Activated CD4-positive, alpha-beta memory T cell treated with anti-CD3 and anti-CD28 coated beads, Interleukin-2, amount 10 ng/mL, durations not matched to agents 7 days and 5 days (primary cell): Measurements from ENCODE around the gene TSPAN17. TPM values are rescaled to one million over a fixed set of nuclear protein-coding genes. Genes with fewer than 3 reads are reported as not detected.

Source experiments
- CTCF ChIA-PET: fragments of 350-600 bp; sonication (Branson Sonifier 250); formaldehyde crosslinking; loops from one replicate; lab custom pipeline; 2021; ENCODE audit warnings: antibody characterized with exemption, inconsistent platforms; lab: Charles Lee
- POLR2A ChIA-PET: fragments of 350-600 bp; sonication (Branson Sonifier 250); formaldehyde crosslinking; loops from one replicate; lab custom pipeline; 2021; ENCODE audit warnings: antibody characterized with exemption; lab: Charles Lee
- DNase-seq: peaks from one replicate; pipeline ENCODE4 v3.0.0-alpha.2; 2020
- H3K27ac Mint-ChIP-seq: one replicate; pipeline ENCODE4 v1.8.0; 2021; ENCODE audit warnings: mild to moderate bottlenecking, mixed read lengths
- H3K27me3 Mint-ChIP-seq: one replicate; pipeline ENCODE4 v1.8.0; 2021; ENCODE audit warnings: mixed read lengths
- H3K36me3 Mint-ChIP-seq: one replicate; pipeline ENCODE4 v1.8.0; 2021; ENCODE audit warnings: low read depth, mixed read lengths
- H3K4me1 Mint-ChIP-seq: one replicate; pipeline ENCODE4 v1.8.0; 2021; ENCODE audit warnings: mixed read lengths
- H3K4me3 Mint-ChIP-seq: one replicate; pipeline ENCODE4 v1.8.0; 2021; ENCODE audit warnings: mild to moderate bottlenecking, mixed read lengths
- H3K9me3 Mint-ChIP-seq: one replicate; pipeline ENCODE4 v1.8.0; 2021; ENCODE audit warnings: mixed read lengths
- total RNA-seq, 2 experiments: library from RNA; stranded (reverse); gene quantifications; one replicate each; pipeline ENCODE4 v1.2.3, GENCODE V29; 2021

The TSPAN17 gene
- total RNA-seq, 2 experiments from 2014 or later = 33.3 to 33.4 TPM

DNA sequence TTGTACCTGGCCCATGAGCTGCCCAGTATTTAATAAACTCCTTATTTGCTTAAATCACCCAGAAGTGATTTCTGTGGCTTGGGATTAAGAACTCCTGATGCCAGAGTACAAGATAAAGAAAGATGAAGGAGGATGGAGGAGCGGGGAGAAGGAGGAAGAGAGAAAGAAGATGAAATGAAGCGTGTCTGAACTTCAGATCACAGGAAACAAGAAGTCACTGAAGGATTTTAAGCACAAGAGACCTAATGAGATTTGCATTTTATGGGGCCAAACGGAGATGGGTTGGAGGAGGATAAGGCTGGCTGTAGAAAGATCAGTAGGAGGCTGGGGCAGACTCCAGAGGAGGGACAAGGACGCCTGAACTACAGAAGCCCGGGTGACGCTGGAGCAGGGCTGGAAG, 13.7 kb upstream of the TSPAN17 start:
- H3K4me1 Mint-ChIP-seq = peaks cover 9% of the 10 kb centered on the region
- H3K4me3 Mint-ChIP-seq = no peak overlapping the region
- CTCF ChIA-PET = interaction anchor here (1.1 to 1.3 kb wide), 2 partner anchors 27 kb away, joined by 4 to 7 read pairs; no protein-coding TSS in a partner anchor
- no peaks in the 10 kb centered on the region for H3K36me3 Mint-ChIP-seq
- no peaks in the 10 kb centered on the region for H3K9me3 Mint-ChIP-seq
- H3K27me3 Mint-ChIP-seq = peaks cover 69% of the 10 kb centered on the region
- POLR2A ChIA-PET = interaction anchor here (1.6 kb wide), 1 partner anchor 13 kb away, joined by 7 read pairs; the partner anchor contains the start of gene TSPAN17
- H3K27ac Mint-ChIP-seq = no peak overlapping the region
- no peak for DNase-seq

DNA sequence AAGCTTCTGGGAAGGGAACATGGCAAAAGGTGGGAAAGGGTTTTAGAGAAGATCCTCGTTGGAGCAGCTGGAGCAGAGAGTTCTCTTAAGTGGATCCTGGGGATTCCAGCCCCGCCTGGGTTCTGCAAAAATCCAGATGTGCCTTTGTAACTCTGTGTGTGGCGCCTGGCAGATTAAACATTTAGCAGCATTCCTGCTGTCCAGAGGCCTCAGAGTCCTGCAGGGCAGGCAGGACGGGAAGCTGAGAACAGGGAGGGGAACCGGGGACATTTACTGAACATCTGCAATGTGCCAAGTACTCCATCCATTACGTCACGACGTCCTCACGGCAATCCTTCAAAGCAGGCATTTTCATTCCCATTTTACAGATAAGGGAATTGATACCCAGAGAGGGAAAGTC, 10.9 kb upstream of the TSPAN17 start:
- CTCF ChIA-PET = no interaction called here
- peaks cover 46% of the 10 kb centered on the region for H3K27me3 Mint-ChIP-seq

DNA sequence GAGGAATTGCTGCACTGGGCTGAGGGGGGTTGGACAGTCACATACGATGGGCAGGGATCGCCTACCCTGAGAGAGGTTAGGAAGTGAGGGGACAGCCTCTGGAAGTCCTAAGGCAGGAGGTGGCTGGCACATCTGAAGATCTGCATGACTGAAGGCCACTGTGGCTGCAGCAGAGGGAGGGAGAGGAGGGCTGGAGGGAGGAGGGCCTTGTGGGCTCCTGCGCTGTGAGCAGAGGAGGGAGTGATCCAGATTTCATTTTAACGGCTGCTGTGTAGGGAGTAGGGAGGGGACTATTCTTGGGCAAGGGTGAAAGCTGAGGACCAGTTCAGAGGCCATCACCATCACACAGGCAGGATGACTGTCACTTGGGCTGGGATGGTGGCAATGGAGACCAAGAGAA, 9.7 kb upstream of the TSPAN17 start:
- POLR2A ChIA-PET = interaction anchor here (1.0 kb wide), 1 partner anchor 9 kb away, joined by 6 read pairs; the partner anchor contains the start of gene TSPAN17

More for the DNA sequence above, 10.9 kb upstream of the TSPAN17 start:
- H3K4me1 Mint-ChIP-seq = no peaks in the 10 kb centered on the region
- no peak for DNase-seq
- POLR2A ChIA-PET = interaction anchor here (1.6 kb wide), 1 partner anchor 11 kb away, joined by 6 read pairs; the partner anchor contains the start of gene TSPAN17
- no peaks in the 10 kb centered on the region for H3K9me3 Mint-ChIP-seq
- H3K4me3 Mint-ChIP-seq = no peak overlapping the region
- H3K36me3 Mint-ChIP-seq = no peaks in the 10 kb centered on the region
- H3K27ac Mint-ChIP-seq = no peak overlapping the region

DNA sequence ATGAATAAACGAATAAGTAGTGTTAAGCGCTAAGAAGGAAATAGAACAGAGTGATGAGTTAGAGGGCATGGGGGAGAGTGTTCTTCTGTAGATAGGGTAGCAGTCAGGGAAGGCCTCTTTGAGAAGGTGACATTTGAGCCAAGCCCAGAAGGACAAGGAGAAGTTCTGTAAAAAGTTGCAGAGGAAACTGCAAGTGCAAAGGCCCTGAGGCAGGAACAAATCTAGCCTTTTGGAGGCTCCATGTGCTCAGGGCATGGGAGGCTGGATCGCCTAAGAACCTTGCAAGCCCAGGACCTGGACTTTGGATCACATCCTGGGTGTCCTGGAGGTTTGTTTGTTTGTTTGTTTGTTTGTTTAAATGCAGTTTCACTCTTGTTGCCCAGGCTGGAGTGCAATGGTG, 8.8 kb upstream of the TSPAN17 start:
- Mint-ChIP-seq H3K4me3 (no peak overlapping the region), H3K27ac (no peak overlapping the region), H3K27me3 (peaks cover 31% of the 10 kb centered on the region), H3K36me3 (no peaks in the 10 kb centered on the region), H3K9me3 (no peaks in the 10 kb centered on the region), H3K4me1 (no peaks in the 10 kb centered on the region)
- POLR2A ChIA-PET = interaction anchor here (1.0 kb wide), 1 partner anchor 8 kb away, joined by 6 read pairs; the partner anchor contains the start of gene TSPAN17
- CTCF ChIA-PET = interaction anchor here (0.6 to 1.8 kb wide), 2 partner anchors 22 to 167 kb away, joined by 3 to 5 read pairs; no protein-coding TSS in a partner anchor
- DNase-seq = no peak

More for the DNA sequence above, 9.7 kb upstream of the TSPAN17 start:
- H3K9me3 Mint-ChIP-seq = no peaks in the 10 kb centered on the region
- H3K27ac Mint-ChIP-seq = no peak overlapping the region
- H3K36me3 Mint-ChIP-seq = no peaks in the 10 kb centered on the region
- H3K27me3 Mint-ChIP-seq = peaks cover 37% of the 10 kb centered on the region
- DNase-seq = no peak
- CTCF ChIA-PET = interaction anchor here (0.6 kb wide), 1 partner anchor 166 kb away, joined by 3 read pairs; no protein-coding TSS in a partner anchor
- no peaks in the 10 kb centered on the region for H3K4me1 Mint-ChIP-seq
- H3K4me3 Mint-ChIP-seq = no peak overlapping the region

DNA sequence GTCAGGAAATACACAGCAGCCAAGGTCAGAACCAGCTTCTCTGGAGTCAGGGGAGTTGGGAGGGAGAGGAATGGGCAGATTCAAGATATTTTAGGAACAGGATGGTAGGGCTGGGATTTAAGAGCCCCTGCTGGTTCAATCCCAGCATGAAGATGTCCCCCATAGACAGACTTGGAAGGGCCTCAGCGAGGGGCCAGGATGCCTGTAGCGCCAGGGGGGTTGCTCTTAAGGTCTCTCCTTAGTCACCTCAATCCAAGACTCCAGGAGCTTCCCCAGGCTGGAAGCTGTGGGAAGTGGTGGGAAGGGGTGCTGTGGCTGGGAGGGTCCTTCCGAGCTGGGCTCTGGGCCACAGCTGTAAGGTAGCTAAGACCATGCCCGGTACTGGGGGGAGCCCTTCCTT, 8.1 kb upstream of the TSPAN17 start:
- CTCF ChIA-PET = interaction anchor here (1.8 kb wide), 1 partner anchor 21 kb away, joined by 5 read pairs; no protein-coding TSS in a partner anchor

DNA sequence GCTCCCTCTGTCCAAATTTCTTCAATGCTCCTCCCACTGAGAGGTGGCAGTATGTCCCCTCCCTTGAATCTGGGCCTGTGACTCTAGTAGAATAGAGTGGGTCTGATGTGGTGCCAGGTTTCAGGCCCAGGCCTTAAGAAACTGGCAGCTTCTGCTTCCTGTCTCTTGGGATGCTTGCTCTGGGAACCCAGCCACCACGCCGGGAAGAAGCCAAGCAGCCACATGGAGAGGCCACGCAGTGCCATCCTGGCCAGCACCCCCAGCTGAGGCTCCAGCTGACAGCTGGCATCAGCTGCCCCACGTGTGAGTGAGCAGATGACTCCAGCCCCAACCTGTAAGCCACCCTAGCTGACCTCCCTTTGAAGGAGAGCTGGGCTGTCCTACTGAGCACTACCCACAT, 7.3 kb upstream of the TSPAN17 start:
- no peaks in the 10 kb centered on the region for H3K9me3 Mint-ChIP-seq
- no peak overlapping the region for H3K4me3 Mint-ChIP-seq
- H3K4me1 Mint-ChIP-seq = no peaks in the 10 kb centered on the region
- no peak overlapping the region for H3K27ac Mint-ChIP-seq
- POLR2A ChIA-PET = no interaction called here
- H3K27me3 Mint-ChIP-seq = peaks cover 19% of the 10 kb centered on the region
- CTCF ChIA-PET = interaction anchor here (1.8 kb wide), 1 partner anchor 21 kb away, joined by 5 read pairs; no protein-coding TSS in a partner anchor
- no peak for DNase-seq
- no peaks in the 10 kb centered on the region for H3K36me3 Mint-ChIP-seq

More for the DNA sequence above, 8.1 kb upstream of the TSPAN17 start:
- Mint-ChIP-seq H3K36me3 (no peaks in the 10 kb centered on the region), H3K9me3 (no peaks in the 10 kb centered on the region), H3K27ac (no peak overlapping the region), H3K27me3 (peaks cover 23% of the 10 kb centered on the region), H3K4me1 (no peaks in the 10 kb centered on the region), H3K4me3 (no peak overlapping the region)
- DNase-seq = no peak
- POLR2A ChIA-PET = no interaction called here

DNA sequence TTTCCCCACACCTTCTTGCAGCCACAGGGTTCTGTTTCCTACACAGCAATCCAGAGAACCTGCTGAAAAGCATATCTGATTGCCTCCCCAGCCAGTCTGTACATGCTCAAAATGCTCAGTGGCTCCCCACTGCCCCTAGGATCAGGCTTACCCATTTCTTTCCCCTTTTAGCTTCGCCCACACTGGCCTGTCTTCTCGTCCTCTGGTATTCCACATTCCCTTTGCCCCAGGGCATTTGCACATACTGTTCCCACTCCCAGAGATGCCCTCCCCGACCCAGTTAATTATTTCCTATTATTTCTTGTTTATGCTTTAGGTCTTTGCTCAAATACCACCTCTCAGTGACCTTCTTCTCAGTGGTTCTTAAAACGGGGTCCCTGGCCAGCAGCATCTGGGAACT, 6.7 kb upstream of the TSPAN17 start:
- CTCF ChIA-PET = no interaction called here
- H3K4me1 Mint-ChIP-seq = no peaks in the 10 kb centered on the region
- no peak for DNase-seq
- H3K36me3 Mint-ChIP-seq = no peaks in the 10 kb centered on the region
- H3K27me3 Mint-ChIP-seq = peaks cover 14% of the 10 kb centered on the region
- POLR2A ChIA-PET = no interaction called here
- H3K27ac Mint-ChIP-seq = no peak overlapping the region
- H3K4me3 Mint-ChIP-seq = no peak overlapping the region
- H3K9me3 Mint-ChIP-seq = no peaks in the 10 kb centered on the region

DNA sequence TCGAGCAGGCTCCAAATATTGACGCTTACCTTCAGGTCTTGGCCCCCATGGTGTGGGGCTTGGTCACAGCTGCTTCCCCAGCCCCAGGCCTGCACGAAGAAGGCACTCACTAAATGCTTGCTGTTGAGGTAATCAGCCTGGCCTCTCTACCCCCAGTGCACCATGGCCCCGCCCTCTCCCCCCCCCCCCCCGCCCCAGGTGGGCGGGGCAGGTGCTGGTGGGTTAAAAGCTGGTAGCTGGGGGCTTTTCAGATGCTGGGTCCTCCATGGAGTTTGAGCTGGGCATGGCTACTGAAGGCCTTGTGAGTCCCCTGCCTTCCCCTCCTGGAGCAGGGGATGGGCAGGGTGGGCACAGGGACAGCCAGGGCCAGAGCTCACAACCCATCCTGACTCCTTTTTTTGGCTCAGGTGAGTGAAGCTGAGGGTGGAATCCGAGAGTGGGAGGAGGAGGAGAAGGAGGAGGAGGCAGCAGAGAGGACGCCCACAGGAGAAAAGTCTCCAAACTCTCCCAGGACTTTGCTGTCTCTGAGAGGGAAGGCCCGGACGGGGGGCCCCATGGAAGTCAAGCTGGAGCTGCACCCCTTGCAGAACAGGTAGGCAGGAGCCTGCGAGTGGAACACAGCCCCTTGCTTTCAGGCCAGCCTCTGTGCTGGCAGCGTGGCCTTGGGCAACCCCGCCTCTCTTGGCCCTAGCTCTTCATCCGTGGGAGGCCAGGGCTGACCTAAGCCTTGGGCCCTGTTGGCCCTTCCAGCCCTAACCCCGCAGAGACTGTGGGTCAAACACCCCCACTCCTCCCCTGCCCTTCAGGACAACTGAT, 4.4 kb upstream of the TSPAN17 start:
- no peaks in the 10 kb centered on the region for H3K9me3 Mint-ChIP-seq
- CTCF ChIA-PET = interaction anchor here (0.8 kb wide), 1 partner anchor 18 kb away, joined by 3 read pairs; no protein-coding TSS in a partner anchor
- peaks cover 15% of the 10 kb centered on the region for H3K4me1 Mint-ChIP-seq
- POLR2A ChIA-PET = no interaction called here
- peaks cover 4% of the 10 kb centered on the region for H3K27me3 Mint-ChIP-seq
- no peak overlapping the region for H3K27ac Mint-ChIP-seq
- DNase-seq = no peak
- no peaks in the 10 kb centered on the region for H3K36me3 Mint-ChIP-seq
- no peak overlapping the region for H3K4me3 Mint-ChIP-seq

DNA sequence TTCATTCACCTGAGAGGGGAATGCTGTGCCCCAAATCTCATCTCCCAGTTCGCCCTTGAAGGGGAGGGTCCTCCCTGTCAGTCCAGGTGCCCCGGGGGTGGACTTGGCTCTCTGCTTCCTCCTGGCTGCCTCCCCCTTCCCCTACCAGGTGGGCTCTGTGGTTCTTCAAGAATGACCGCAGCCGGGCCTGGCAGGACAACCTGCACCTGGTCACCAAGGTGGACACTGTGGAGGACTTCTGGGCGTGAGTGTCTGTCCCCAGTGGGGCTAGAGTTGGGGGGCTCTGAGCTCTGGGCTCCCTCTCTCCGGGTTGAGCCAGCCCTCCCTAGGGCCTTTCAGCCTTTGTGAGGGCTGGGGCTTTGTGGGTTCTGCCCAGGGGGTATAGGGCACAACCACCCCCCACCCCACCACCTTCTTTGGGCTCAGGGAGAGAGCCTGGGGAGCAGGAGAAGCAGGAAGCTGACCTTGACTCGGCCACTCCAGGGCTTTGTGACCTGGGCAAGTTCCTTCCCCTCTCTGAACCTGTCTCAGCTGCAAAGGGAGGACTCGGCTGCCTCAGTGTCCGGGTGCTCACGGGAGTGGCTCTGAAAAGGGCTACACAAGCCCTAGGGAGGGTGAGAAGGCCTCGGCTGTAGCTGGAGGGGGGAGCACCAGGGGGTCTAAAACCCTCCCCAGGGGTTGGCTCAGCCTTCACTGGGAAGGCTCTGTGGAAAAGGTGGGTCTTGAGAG, 3.6 kb upstream of the TSPAN17 start:
- peaks cover 21% of the 10 kb centered on the region for H3K4me1 Mint-ChIP-seq
- H3K9me3 Mint-ChIP-seq = no peaks in the 10 kb centered on the region
- no peak overlapping the region for H3K4me3 Mint-ChIP-seq
- H3K27me3 Mint-ChIP-seq = no peaks in the 10 kb centered on the region
- no peak for DNase-seq
- POLR2A ChIA-PET = no interaction called here
- CTCF ChIA-PET = interaction anchor here (0.6 to 1.5 kb wide), 2 partner anchors 17 to 188 kb away, joined by 3 to 5 read pairs; no protein-coding TSS in a partner anchor
- H3K36me3 Mint-ChIP-seq = no peaks in the 10 kb centered on the region
- H3K27ac Mint-ChIP-seq = no peak overlapping the region

DNA sequence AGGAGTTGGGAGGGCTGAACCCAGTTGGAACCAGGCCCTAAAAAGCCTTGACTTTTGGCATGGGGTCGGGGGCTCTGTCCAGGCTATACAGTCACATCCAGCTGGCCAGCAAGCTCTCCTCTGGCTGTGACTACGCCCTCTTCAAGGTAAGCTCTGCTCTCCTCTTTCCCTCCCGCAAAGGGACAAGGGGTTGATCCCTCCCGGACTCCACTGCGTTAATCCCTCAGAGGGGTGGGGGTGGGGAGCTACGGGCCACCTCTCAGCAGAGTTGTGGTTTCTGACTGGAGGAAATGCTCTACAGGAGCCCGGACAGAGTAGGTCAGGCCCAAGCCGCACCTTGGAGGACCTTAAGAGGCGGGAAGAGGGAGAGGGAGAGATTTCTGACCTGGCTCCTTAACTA, 3.0 kb upstream of the TSPAN17 start:
- no peak for DNase-seq
- H3K4me3 Mint-ChIP-seq = no peak overlapping the region
- no peaks in the 10 kb centered on the region for H3K27me3 Mint-ChIP-seq
- no peaks in the 10 kb centered on the region for H3K9me3 Mint-ChIP-seq
- CTCF ChIA-PET = interaction anchor here (0.6 to 1.5 kb wide), 2 partner anchors 16 to 188 kb away, joined by 3 to 5 read pairs; no protein-coding TSS in a partner anchor
- H3K36me3 Mint-ChIP-seq = no peaks in the 10 kb centered on the region
- peaks cover 27% of the 10 kb centered on the region for H3K4me1 Mint-ChIP-seq
- H3K27ac Mint-ChIP-seq = no peak overlapping the region
- POLR2A ChIA-PET = no interaction called here

DNA sequence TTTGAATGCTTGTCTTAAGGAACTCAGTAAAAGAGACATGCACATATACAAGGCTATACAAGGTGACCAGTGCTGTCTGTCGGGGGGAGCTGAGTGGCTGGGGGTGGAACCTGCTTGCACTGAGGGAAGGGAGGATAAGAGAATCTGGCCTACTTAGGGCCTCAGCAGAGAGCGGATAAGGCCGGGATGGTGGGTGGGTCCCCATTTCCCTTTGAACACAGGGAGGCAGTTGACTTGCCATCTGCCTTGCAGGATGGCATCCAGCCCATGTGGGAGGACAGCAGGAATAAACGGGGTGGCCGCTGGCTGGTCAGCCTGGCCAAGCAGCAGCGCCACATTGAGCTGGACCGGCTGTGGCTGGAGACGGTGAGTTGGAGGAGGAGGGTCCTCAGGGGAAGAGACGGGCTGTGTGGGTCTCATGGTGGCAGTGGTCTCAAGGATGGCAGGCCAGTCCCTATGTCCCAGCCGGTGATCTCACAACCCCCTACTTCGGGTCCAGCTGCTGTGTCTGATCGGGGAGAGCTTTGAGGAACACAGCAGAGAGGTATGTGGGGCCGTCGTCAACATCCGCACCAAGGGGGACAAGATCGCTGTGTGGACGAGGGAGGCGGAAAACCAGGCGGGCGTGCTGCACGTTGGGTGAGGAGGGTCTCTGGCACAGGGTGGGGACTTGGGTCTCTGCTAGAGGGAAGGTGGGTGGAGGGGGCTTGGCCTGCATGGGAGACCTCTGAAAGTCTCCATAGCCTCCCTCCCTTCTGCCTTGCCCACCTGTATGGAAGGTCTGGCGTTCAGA, 2.2 kb upstream of the TSPAN17 start:
- no peaks in the 10 kb centered on the region for H3K9me3 Mint-ChIP-seq
- H3K4me3 Mint-ChIP-seq = no peak overlapping the region
- no peak overlapping the region for H3K27ac Mint-ChIP-seq
- no peaks in the 10 kb centered on the region for H3K36me3 Mint-ChIP-seq
- no peaks in the 10 kb centered on the region for H3K27me3 Mint-ChIP-seq
- ChIA-PET POLR2A (no interaction called here), CTCF (interaction anchor here (1.5 kb wide), 1 partner anchor 16 kb away, joined by 3 read pairs; no protein-coding TSS in a partner anchor)
- H3K4me1 Mint-ChIP-seq = peaks cover 35% of the 10 kb centered on the region
- no peak for DNase-seq
